IMR-90 (cell line): ENCODE data around the gene RRP1B. TPM values are rescaled to one million over a fixed set of nuclear protein-coding genes. Genes with fewer than 3 reads are reported as not detected.

ENCODE experiments used
- ATAC-seq: fragments of 200-7000 bp; cut with Tn5 transposase; 2 replicates; pipeline ENCODE4 v1.9.1; 2020; ENCODE audit warnings: low read depth, mild to moderate bottlenecking, moderate library complexity
- BruUV-seq: library from RNA; stranded (reverse); fragments of 400-500 nt; replicated peaks from 2 replicates; lab custom pipeline; 2021; lab: Mats Ljungman, UMichigan
- CTCF ChIA-PET: fragments of 300-600 bp; formaldehyde crosslinking; extraction: SDS; loops from one replicate; lab custom pipeline; 2021; ENCODE audit warnings: antibody characterized with exemption; lab: Yijun Ruan, JAX
- POLR2A ChIA-PET: fragments of 300-600 bp; sonication (Branson Sonifier 250); formaldehyde crosslinking; loops from one replicate; lab custom pipeline; 2022; ENCODE audit warnings: antibody characterized with exemption; ENCODE audit not compliant: unreplicated experiment; lab: Charles Lee
- DNase-seq: peaks from one replicate; pipeline ENCODE4 v3.0.0; 2013
- H2AFZ ChIP-seq: replicated peaks from 2 replicates; pipeline ENCODE3; 2013; ENCODE audit warnings: low read length, mild to moderate bottlenecking; ENCODE audit not compliant: poor library complexity
- H2AK5ac ChIP-seq: 2 replicates; pipeline ENCODE4 v1.6.1; 2013; ENCODE audit warnings: low read depth, low read length, inconsistent platforms
- H2AK9ac ChIP-seq: replicated peaks from 2 replicates; pipeline ENCODE3; 2013; ENCODE audit warnings: mild to moderate bottlenecking, low read depth, low read length, moderate library complexity; ENCODE audit not compliant: poor library complexity
- H2BK120ac ChIP-seq: 2 replicates; pipeline ENCODE4 v1.6.1; 2013; ENCODE audit warnings: low read depth, low read length, inconsistent platforms
- H2BK15ac ChIP-seq: 3 replicates; pipeline ENCODE4 v1.6.1; 2013; ENCODE audit warnings: low read depth, low read length, inconsistent platforms
- H2BK20ac ChIP-seq: 2 replicates; pipeline ENCODE4 v1.6.1; 2013; ENCODE audit warnings: low read depth, mild to moderate bottlenecking, inconsistent platforms, low read length, moderate library complexity
- H2BK5ac ChIP-seq: 2 replicates; pipeline ENCODE4 v1.6.1; 2013; ENCODE audit warnings: mild to moderate bottlenecking, low read depth, low read length, inconsistent platforms; ENCODE audit not compliant: poor library complexity, severe bottlenecking
- H3K14ac ChIP-seq: replicated peaks from 2 replicates; pipeline ENCODE4 v1.6.1; 2013; ENCODE audit warnings: low read depth, low read length, inconsistent platforms
- H3K18ac ChIP-seq: 2 replicates; pipeline ENCODE4 v1.6.1; 2013; ENCODE audit warnings: low read depth, low read length, control low read depth
- H3K23ac ChIP-seq: 2 replicates; pipeline ENCODE4 v1.6.1; 2013; ENCODE audit warnings: low read depth, low read length, inconsistent platforms
- H3K27ac ChIP-seq: 2 replicates; pipeline ENCODE4 v1.5.1; 2013; ENCODE audit warnings: mild to moderate bottlenecking, control low read depth, low read length; ENCODE audit not compliant: insufficient read depth
- H3K27me3 ChIP-seq: 2 replicates; pipeline ENCODE4 v1.6.1; 2013; ENCODE audit warnings: low read length; ENCODE audit not compliant: control insufficient read depth, insufficient read depth
- H3K36me3 ChIP-seq: 2 replicates; pipeline ENCODE4 v1.6.1; 2013; ENCODE audit warnings: low read length, mixed read lengths; ENCODE audit not compliant: control insufficient read depth, insufficient read depth
- H3K4ac ChIP-seq: 2 replicates; pipeline ENCODE4 v1.6.1; 2013; ENCODE audit warnings: low read depth, low read length, inconsistent platforms
- H3K4me1 ChIP-seq: 2 replicates; pipeline ENCODE4 v1.6.1; 2013; ENCODE audit warnings: low read length, mixed read lengths; ENCODE audit not compliant: control insufficient read depth, insufficient read depth
- H3K4me2 ChIP-seq: 2 replicates; pipeline ENCODE4 v1.6.1; 2013; ENCODE audit warnings: low read depth, mild to moderate bottlenecking, control low read depth, low read length, moderate library complexity
- H3K4me3 ChIP-seq: 2 replicates; pipeline ENCODE4 v1.5.1; 2013; ENCODE audit warnings: low read depth, mild to moderate bottlenecking, control low read depth, low read length, moderate library complexity; ENCODE audit not compliant: insufficient read depth
- H3K56ac ChIP-seq: 2 replicates; pipeline ENCODE4 v1.6.1; 2013; ENCODE audit warnings: low read length, inconsistent platforms; ENCODE audit not compliant: insufficient read depth; ENCODE audit errors: extremely low read depth
- H3K79me1 ChIP-seq, 2 experiments: 2 replicates each; pipeline ENCODE4 v1.6.1; 2013; ENCODE audit warnings: low read length in 2 of 2, inconsistent platforms in 1 of 2, low read depth in 1 of 2
- H3K9ac ChIP-seq: 2 replicates; pipeline ENCODE4 v1.6.1; 2013; ENCODE audit warnings: low read depth, low read length, control low read depth
- H3K9me1 ChIP-seq: 2 replicates; pipeline ENCODE4 v1.6.1; 2013; ENCODE audit warnings: low read length, inconsistent platforms; ENCODE audit not compliant: insufficient read depth
- H3K9me3 ChIP-seq: 2 replicates; pipeline ENCODE4 v1.6.1; 2013; ENCODE audit warnings: low read length; ENCODE audit not compliant: control insufficient read depth, insufficient read depth
- H4K20me1 ChIP-seq: 2 replicates; pipeline ENCODE4 v1.6.1; 2013; ENCODE audit warnings: low read length, inconsistent platforms; ENCODE audit not compliant: insufficient read depth
- H4K5ac ChIP-seq: 2 replicates; pipeline ENCODE4 v1.6.1; 2013; ENCODE audit warnings: mild to moderate bottlenecking, low read depth, low read length, control low read depth
- H4K8ac ChIP-seq, 2 experiments: 2 replicates each; pipeline ENCODE4 v1.6.1; 2013; ENCODE audit warnings: low read depth in 2 of 2, low read length in 2 of 2, control low read depth in 1 of 2, inconsistent platforms in 1 of 2
- H4K91ac ChIP-seq: 2 replicates; pipeline ENCODE4 v1.6.1; 2013; ENCODE audit warnings: low read depth, low read length, inconsistent platforms; ENCODE audit not compliant: insufficient read depth
- CTCF ChIP-seq: conservative IDR thresholded peaks from 2 replicates; pipeline ENCODE4 v1.5.1; 2012; ENCODE audit warnings: mild to moderate bottlenecking, low read depth, low read length, improper control_type of control experiment
- NFE2L2 ChIP-seq: fragments of 150-350 bp; IDR thresholded peaks from 2 replicates; pipeline ENCODE4 v1.6.1; 2016; ENCODE audit warnings: low read depth, mild to moderate bottlenecking, low read length
- WGBS, 2 experiments: methylation state at CpG; one replicate each; pipeline versions ENCODE4 v1.1.5 to v1.1.7; 2013; ENCODE audit warnings: missing lambda C conversion rate in 2 of 2; ENCODE audit not compliant: insufficient read length in 1 of 2; ENCODE audit errors: extremely low coverage in 2 of 2; 5-methylcytosine and 5-hydroxymethylcytosine counted together
- dilution Hi-C: fragments of 300-500 bp; cut with HindIII; formaldehyde crosslinking; loops from one replicate; pipeline ENCODE4 v1.14.3; 2018; ENCODE audit warnings: low sequenced_read_pairs; ENCODE audit not compliant: unreplicated experiment
- in situ Hi-C: fragments of 300-500 bp; cut with MboI; formaldehyde crosslinking; loops from 3 replicates; pipeline ENCODE4 v1.14.3; 2019; ENCODE audit warnings: low sequenced_read_pairs, inconsistent platforms, mixed read lengths
- intact Hi-C: fragments of 100-400 bp; cut with micrococcal nuclease; formaldehyde crosslinking; loops from 2 replicates; pipeline ENCODE4 v1.10.0; 2022
- polyA plus RNA-seq, 3 experiments: library from polyadenylated mRNA; depleted of rRNA; stranded (reverse); fragments of >200 nt; gene quantifications; 2 replicates each; pipeline ENCODE4 v1.2.3, GENCODE V29; 2012; ENCODE audit warnings: low replicate concordance in 1 of 3
- total RNA-seq: library from RNA; depleted of rRNA; stranded (reverse); fragments of >200 nt; gene quantifications from 2 replicates; pipeline ENCODE4 v1.2.3, GENCODE V29; 2012

RRP1B gene
- total and polyA plus RNA-seq, 2 of the 4 experiments (the other 2 are of a cell fraction): 11.1 to 16.1 TPM

GRCh38 chr21:43644071-43644470 is 15.3 kb upstream of the RRP1B start:
- peaks cover 12% of the 10 kb centered on the region for H3K4me1 ChIP-seq
- H2BK120ac ChIP-seq: peak overlapping the region; percentile 82; the same call in 1 of the 2 replicates
- no peaks in the 10 kb centered on the region for H4K20me1 ChIP-seq
- H2BK15ac ChIP-seq: no peak overlapping the region
- H3K14ac ChIP-seq: no peak overlapping the region
- no peaks in the 10 kb centered on the region for H3K79me1 ChIP-seq
- intact Hi-C loops: loop anchor here (2.0 kb wide), 2 partner anchors 17 to 57 kb away; no protein-coding TSS in a partner anchor
- no peak overlapping the region for H3K27ac ChIP-seq
- no peak overlapping the region for H2AK9ac ChIP-seq
- H3K18ac ChIP-seq: peak overlapping the region; percentile 67
- peak overlapping the region; percentile 7; the same call in 1 of the 2 replicates for H4K91ac ChIP-seq
- H3K56ac ChIP-seq: no peak overlapping the region
- POLR2A ChIA-PET: no interaction called here
- TF ChIP-seq CTCF (no peak), NFE2L2 (no peak)
- dilution Hi-C loops: no loop called here
- peak overlapping the region in 1 of 2 experiments; percentile 0; a peak in 2 of 4 replicates for H4K8ac ChIP-seq
- no peak overlapping the region for H3K4me3 ChIP-seq
- CTCF ChIA-PET: no interaction called here
- H3K9ac ChIP-seq: no peak overlapping the region; the same call in 1 of the 2 replicates
- peak overlapping the region; percentile 66; the same call in 1 of the 2 replicates for H2BK20ac ChIP-seq
- 62% methylated on average over 3 of the region's 4 CpGs; no CpG with 5 or more reads in 1 of the 2 experiments for WGBS, 2 experiments
- DNase-seq: no peak
- no peak overlapping the region for H3K4me2 ChIP-seq
- no peak overlapping the region for H2AK5ac ChIP-seq
- in situ Hi-C loops: loop anchor here (5.0 to 10.0 kb wide), 2 partner anchors 37 to 319 kb away; no protein-coding TSS in a partner anchor
- H3K23ac ChIP-seq: peak overlapping the region; percentile 41; the same call in 1 of the 2 replicates
- no peaks in the 10 kb centered on the region for H3K36me3 ChIP-seq
- no peak overlapping the region for H3K4ac ChIP-seq
- no peaks in the 10 kb centered on the region for H3K9me3 ChIP-seq
- ATAC-seq: no peak
- no peaks in the 10 kb centered on the region for H3K27me3 ChIP-seq
- peak overlapping the region; percentile 4 for H2BK5ac ChIP-seq
- peaks cover 4% of the 10 kb centered on the region; the same call in 1 of the 2 replicates for H3K9me1 ChIP-seq
- no TSS peak for BruUV-seq
- H4K5ac ChIP-seq: peak overlapping the region; percentile 35
- no peak overlapping the region for H2AFZ ChIP-seq
